Measurements from ENCODE around the gene FBXO38.

DNA sequence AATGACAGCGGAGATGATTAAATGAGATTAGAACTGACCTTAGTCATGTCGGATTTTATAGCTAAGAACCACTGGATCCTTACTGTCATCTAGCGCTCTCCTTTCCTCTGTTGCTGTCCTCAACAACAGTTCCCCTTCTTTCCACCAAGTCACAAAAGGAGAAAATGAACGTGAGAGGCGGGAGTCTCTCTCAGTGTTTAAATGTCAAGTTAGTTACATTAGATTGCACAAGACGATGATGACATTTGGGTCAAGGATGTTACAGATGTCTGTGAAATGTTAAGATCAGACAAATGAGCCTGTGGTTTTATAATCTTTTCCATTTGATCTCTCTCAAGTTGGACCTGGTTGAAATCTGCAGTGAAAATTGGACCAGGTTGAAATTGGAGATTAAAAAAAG, 53.5 kb downstream of the FBXO38 start:
- TF ChIP-seq RFX7 (CRISPR knock-in tag; IDR thresholded peaks at IDR 0.05) (no peak), ZSCAN32 (CRISPR knock-in tag; IDR thresholded peaks at IDR 0.05) (no peak), SREBF1 (IDR thresholded peaks at IDR 0.05; ENCODE audit: borderline replicate concordance, low read depth, low read length) (no peak), ZBTB9 (CRISPR knock-in tag; IDR thresholded peaks at IDR 0.05) (no peak), EGR1 (conservative IDR thresholded peaks at IDR 0.05) (no peak)
- TF ChIP-seq, protein P1, sequence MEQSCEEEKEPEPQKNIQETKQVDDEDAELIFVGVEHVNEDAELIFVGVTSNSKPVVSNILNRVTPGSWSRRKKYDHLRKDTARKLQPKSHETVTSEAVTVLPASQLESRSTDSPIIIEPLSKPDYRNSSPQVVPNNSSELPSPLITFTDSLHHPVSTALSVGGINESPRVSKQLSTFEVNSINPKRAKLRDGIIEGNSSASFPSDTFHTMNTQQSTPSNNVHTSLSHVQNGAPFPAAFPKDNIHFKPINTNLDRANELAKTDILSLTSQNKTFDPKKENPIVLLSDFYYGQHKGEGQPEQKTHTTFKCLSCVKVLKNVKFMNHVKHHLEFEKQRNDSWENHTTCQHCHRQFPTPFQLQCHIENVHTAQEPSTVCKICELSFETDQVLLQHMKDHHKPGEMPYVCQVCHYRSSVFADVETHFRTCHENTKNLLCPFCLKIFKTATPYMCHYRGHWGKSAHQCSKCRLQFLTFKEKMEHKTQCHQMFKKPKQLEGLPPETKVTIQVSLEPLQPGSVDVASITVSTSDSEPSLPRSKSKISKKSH (CRISPR knock-in tag; IDR thresholded peaks at IDR 0.05), result no peak
- TF ChIP-seq, protein P2, sequence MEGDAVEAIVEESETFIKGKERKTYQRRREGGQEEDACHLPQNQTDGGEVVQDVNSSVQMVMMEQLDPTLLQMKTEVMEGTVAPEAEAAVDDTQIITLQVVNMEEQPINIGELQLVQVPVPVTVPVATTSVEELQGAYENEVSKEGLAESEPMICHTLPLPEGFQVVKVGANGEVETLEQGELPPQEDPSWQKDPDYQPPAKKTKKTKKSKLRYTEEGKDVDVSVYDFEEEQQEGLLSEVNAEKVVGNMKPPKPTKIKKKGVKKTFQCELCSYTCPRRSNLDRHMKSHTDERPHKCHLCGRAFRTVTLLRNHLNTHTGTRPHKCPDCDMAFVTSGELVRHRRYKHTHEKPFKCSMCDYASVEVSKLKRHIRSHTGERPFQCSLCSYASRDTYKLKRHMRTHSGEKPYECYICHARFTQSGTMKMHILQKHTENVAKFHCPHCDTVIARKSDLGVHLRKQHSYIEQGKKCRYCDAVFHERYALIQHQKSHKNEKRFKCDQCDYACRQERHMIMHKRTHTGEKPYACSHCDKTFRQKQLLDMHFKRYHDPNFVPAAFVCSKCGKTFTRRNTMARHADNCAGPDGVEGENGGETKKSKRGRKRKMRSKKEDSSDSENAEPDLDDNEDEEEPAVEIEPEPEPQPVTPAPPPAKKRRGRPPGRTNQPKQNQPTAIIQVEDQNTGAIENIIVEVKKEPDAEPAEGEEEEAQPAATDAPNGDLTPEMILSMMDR (IDR thresholded peaks at IDR 0.05 in 2 of 3, conservative IDR thresholded peaks at IDR 0.05 in 1 of 3; ENCODE audit: insufficient read depth in 2 of 3, low read depth in 1 of 3, low read length in 3 of 3), result no peak

Data from K562 (cell line).